Hepatocyte (in vitro differentiated cells): ENCODE results near the gene GET3.

Experiments used
- EZH2 ChIP-seq: fragments of 200-600 bp; sonication (generic); IDR thresholded peaks from 2 replicates; pipeline ENCODE4 v1.6.1; 2016; ENCODE audit warnings: antibody characterized with exemption, mild to moderate bottlenecking, borderline replicate concordance
- EZH2phosphoT487 ChIP-seq: fragments of 200-600 bp; sonication (generic); IDR thresholded peaks from one replicate; pipeline ENCODE4 v1.6.1; 2018; ENCODE audit warnings: antibody characterized with exemption, mild to moderate bottlenecking, low read depth, moderate library complexity; ENCODE audit not compliant: unreplicated experiment, severe bottlenecking
- TF ChIP-seq, protein P1 (sequence below): fragments of 200-600 bp; sonication (generic); IDR thresholded peaks from 2 replicates; pipeline ENCODE4 v1.5.1; 2016; ENCODE audit warnings: antibody characterized with exemption, mild to moderate bottlenecking; ENCODE audit not compliant: poor library complexity

DNA sequence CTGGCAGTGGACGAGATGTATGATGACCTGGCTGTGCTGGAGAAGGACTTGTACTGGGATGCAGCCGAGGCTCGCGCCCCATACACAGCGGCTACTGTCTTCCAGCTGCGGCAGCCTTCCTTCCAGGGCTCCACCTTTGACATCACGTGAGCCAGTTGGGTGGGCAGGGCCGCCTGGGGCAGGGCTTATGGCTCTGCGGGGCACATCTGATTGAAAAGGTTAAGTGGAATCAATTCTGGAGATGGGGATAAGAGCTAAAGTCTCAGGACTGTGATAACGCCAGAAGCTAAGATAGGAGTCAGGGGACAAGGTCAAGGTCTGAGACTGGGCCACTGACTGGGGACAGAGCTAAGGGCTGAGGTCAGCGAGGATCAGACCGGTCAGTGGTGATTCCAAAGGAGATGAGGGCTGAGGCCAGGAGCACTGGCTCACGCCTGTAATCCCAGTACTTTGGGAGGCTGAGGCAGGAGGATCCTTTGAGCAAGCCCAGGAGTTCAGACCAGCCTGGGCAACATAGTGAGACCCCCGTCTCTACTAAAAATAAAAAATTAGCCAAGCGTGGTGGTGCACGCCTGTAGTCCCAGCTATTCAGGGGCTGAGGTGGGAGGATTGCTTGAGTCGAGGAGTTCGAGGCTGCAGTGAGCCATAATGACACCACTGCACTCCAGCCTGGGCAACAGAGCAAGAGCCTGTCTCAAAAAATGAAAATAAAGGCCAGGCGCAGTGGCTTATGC is 19.0 kb downstream of the GET3 start:
- TF ChIP-seq, protein P1, sequence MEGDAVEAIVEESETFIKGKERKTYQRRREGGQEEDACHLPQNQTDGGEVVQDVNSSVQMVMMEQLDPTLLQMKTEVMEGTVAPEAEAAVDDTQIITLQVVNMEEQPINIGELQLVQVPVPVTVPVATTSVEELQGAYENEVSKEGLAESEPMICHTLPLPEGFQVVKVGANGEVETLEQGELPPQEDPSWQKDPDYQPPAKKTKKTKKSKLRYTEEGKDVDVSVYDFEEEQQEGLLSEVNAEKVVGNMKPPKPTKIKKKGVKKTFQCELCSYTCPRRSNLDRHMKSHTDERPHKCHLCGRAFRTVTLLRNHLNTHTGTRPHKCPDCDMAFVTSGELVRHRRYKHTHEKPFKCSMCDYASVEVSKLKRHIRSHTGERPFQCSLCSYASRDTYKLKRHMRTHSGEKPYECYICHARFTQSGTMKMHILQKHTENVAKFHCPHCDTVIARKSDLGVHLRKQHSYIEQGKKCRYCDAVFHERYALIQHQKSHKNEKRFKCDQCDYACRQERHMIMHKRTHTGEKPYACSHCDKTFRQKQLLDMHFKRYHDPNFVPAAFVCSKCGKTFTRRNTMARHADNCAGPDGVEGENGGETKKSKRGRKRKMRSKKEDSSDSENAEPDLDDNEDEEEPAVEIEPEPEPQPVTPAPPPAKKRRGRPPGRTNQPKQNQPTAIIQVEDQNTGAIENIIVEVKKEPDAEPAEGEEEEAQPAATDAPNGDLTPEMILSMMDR = no peak
- TF ChIP-seq EZH2phosphoT487 = no peak
- TF ChIP-seq EZH2 = no peak
